NCI-H1930 (cell line): ENCODE measurements around the gene FOXO3.
"Not testable (repeated sequence)": the region's sequence is repeated elsewhere in the genome, so short reads cannot be mapped to it uniquely, and the experiment has no call there.

Experiments used
- DNase-seq, 2 experiments: peaks; one replicate each; lab custom pipeline; 2025; lab: John Stamatoyannopoulos, UW

Gene FOXO3

GRCh38 chr6:108660251-108660650 lies 99.5 kb downstream of the FOXO3 start:
- no peak for DNase-seq

GRCh38 chr6:108661430-108661829 lies 100.7 kb downstream of the FOXO3 start:
- no peak for DNase-seq

GRCh38 chr6:108661982-108662381 lies 101.3 kb downstream of the FOXO3 start:
- no peak for DNase-seq

- no peak for DNase-seq
Observed at GRCh38 chr6:108662702-108663101, 102.0 kb downstream of the FOXO3 start.

GRCh38 chr6:108663494-108664064 lies 102.9 kb downstream of the FOXO3 start:
- not testable (repeated sequence) for DNase-seq

GRCh38 chr6:108665495-108666196 lies 104.9 kb downstream of the FOXO3 start:
- peak in 1 of 2 experiments; percentile 2 for DNase-seq

- DNase-seq, result no peak
Observed at GRCh38 chr6:108666656-108667260, 106.0 kb downstream of the FOXO3 start.

- DNase-seq, result no peak
Observed at GRCh38 chr6:108667993-108668392, 107.3 kb downstream of the FOXO3 start.

- no peak for DNase-seq
Observed at GRCh38 chr6:108669673-108670072, 109.0 kb downstream of the FOXO3 start.

- DNase-seq, result no peak
Observed at GRCh38 chr6:108671175-108671574, 110.5 kb downstream of the FOXO3 start.

GRCh38 chr6:108671790-108672189 lies 111.1 kb downstream of the FOXO3 start:
- no peak for DNase-seq

GRCh38 chr6:108672641-108673040 lies 111.9 kb downstream of the FOXO3 start:
- DNase-seq, result no peak

- no peak for DNase-seq
Observed at GRCh38 chr6:108673153-108673552, 112.4 kb downstream of the FOXO3 start.

- no peak for DNase-seq
Observed at GRCh38 chr6:108673602-108674001, 112.9 kb downstream of the FOXO3 start.

GRCh38 chr6:108675226-108676200 lies 114.8 kb downstream of the FOXO3 start:
- DNase-seq, result no peak

GRCh38 chr6:108676555-108676954 lies 115.8 kb downstream of the FOXO3 start:
- DNase-seq, result peak in 1 of 2 experiments; percentile 24

GRCh38 chr6:108677357-108677756 lies 116.6 kb downstream of the FOXO3 start:
- DNase-seq, result peak in 1 of 2 experiments; percentile 19

GRCh38 chr6:108677894-108678293 lies 117.2 kb downstream of the FOXO3 start:
- DNase-seq, result peak in 1 of 2 experiments; percentile 3

GRCh38 chr6:108680314-108680713 lies 119.6 kb downstream of the FOXO3 start:
- not testable (repeated sequence) for DNase-seq

- DNase-seq, result not testable (repeated sequence)
Observed at GRCh38 chr6:108681721-108682120, 121.0 kb downstream of the FOXO3 start.

GRCh38 chr6:108682383-108683119 lies 121.8 kb downstream of the FOXO3 start:
- not testable (repeated sequence) for DNase-seq
